HCT116 (cell line): ENCODE data around the gene TNN.

ENCODE experiments used
- ELF1 ChIP-seq: IDR thresholded peaks from 2 replicates; pipeline ENCODE4 v1.6.1; 2012; ENCODE audit warnings: low read depth, borderline replicate concordance
- FOSL1 ChIP-seq: IDR thresholded peaks from 2 replicates; pipeline ENCODE4 v1.6.1; 2012; ENCODE audit warnings: low read depth
- JUND ChIP-seq: IDR thresholded peaks from 2 replicates; pipeline ENCODE4 v1.6.1; 2012
- POLR2A ChIP-seq: IDR thresholded peaks from 2 replicates; pipeline ENCODE4 v1.7.0; 2011; ENCODE audit warnings: borderline replicate concordance; ENCODE audit not compliant: insufficient read depth, insufficient read length; ENCODE audit errors: extremely low read depth
- POLR2AphosphoS5 ChIP-seq: IDR thresholded peaks from 2 replicates; pipeline ENCODE4 v1.6.1; 2011; ENCODE audit warnings: mild to moderate bottlenecking, low read depth, low read length, moderate library complexity
- SIN3A ChIP-seq: IDR thresholded peaks from 2 replicates; pipeline ENCODE4 v1.6.1; 2012; ENCODE audit warnings: low read depth
- TCF7L2 ChIP-seq: IDR thresholded peaks from 2 replicates; pipeline ENCODE4 v1.7.0; 2011; ENCODE audit warnings: borderline replicate concordance, inconsistent platforms; ENCODE audit not compliant: insufficient read depth, insufficient read length; ENCODE audit errors: extremely low read depth
- YY1 ChIP-seq: IDR thresholded peaks from 2 replicates; pipeline ENCODE4 v1.6.1; 2011; ENCODE audit warnings: low read length, low read depth, moderate library complexity, mild to moderate bottlenecking; ENCODE audit not compliant: insufficient replicate concordance; ENCODE audit errors: extremely low read depth
- ZNF274 ChIP-seq: fragments of 200-500 bp; sonication (Bioruptor generic); IDR thresholded peaks from 2 replicates; pipeline ENCODE4 v1.6.1; 2014; ENCODE audit warnings: mild to moderate bottlenecking, low read depth, low read length, inconsistent platforms
- TF ChIP-seq, protein P1 (sequence below), 3 experiments: fragments of 200-600 bp in 1 of 3; sonication (generic) in 1 of 3; IDR thresholded peaks in 2 of 3; conservative IDR thresholded peaks in 1 of 3; 2 replicates each; pipeline ENCODE4 v1.5.1; 2012 to 2017; ENCODE audit warnings: low read depth in 2 of 3, low read length in 2 of 3, antibody characterized with exemption in 1 of 3, borderline replicate concordance in 1 of 3, control low read depth in 1 of 3, mild to moderate bottlenecking in 1 of 3, mixed read lengths in 1 of 3, mixed run types in 1 of 3, moderate library complexity in 1 of 3; ENCODE audit not compliant: insufficient read depth in 1 of 3
- TF ChIP-seq, protein P2 (sequence below): IDR thresholded peaks from 2 replicates; pipeline ENCODE4 v1.6.1; 2011; ENCODE audit warnings: mild to moderate bottlenecking, low read length, moderate library complexity; ENCODE audit not compliant: insufficient replicate concordance; ENCODE audit errors: extremely low read depth
- TF ChIP-seq, protein P3 (sequence below): IDR thresholded peaks from 2 replicates; pipeline ENCODE4 v1.6.1; 2012; ENCODE audit warnings: low read depth
- TF ChIP-seq, protein P4 (sequence below): IDR thresholded peaks from 2 replicates; pipeline ENCODE4 v1.6.1; 2012

DNA sequence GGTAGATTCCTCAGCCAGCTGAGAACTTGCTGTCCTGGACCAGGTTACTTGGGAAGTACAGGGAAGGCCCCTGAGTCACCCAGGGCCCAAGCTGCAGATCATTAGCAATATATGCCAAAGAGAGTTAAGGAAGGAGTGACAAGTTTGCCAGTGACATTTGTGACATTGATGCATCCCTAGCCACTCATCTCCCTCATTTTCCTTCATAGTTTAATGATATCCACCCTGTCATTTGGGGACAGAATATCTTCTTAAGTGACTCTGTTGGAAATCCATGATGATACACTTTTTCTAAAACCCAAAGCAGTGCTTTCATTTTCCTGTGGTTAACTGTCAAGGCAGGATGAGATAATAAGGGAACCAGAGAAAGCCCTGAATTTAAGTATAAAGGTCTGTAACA lies 3.2 kb downstream of the TNN start:
- no peak for TF ChIP-seq ZNF274
- TF ChIP-seq, protein P1, sequence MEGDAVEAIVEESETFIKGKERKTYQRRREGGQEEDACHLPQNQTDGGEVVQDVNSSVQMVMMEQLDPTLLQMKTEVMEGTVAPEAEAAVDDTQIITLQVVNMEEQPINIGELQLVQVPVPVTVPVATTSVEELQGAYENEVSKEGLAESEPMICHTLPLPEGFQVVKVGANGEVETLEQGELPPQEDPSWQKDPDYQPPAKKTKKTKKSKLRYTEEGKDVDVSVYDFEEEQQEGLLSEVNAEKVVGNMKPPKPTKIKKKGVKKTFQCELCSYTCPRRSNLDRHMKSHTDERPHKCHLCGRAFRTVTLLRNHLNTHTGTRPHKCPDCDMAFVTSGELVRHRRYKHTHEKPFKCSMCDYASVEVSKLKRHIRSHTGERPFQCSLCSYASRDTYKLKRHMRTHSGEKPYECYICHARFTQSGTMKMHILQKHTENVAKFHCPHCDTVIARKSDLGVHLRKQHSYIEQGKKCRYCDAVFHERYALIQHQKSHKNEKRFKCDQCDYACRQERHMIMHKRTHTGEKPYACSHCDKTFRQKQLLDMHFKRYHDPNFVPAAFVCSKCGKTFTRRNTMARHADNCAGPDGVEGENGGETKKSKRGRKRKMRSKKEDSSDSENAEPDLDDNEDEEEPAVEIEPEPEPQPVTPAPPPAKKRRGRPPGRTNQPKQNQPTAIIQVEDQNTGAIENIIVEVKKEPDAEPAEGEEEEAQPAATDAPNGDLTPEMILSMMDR (IDR thresholded peaks at IDR 0.05 in 2 of 3, conservative IDR thresholded peaks at IDR 0.05 in 1 of 3; ENCODE audit: borderline replicate concordance in 1 of 3, insufficient read depth in 1 of 3, low read depth in 2 of 3, low read length in 2 of 3), result no peak
- no peak for TF ChIP-seq SIN3A
- no peak for TF ChIP-seq YY1
- TF ChIP-seq FOSL1, result no peak
- TF ChIP-seq, protein P2, sequence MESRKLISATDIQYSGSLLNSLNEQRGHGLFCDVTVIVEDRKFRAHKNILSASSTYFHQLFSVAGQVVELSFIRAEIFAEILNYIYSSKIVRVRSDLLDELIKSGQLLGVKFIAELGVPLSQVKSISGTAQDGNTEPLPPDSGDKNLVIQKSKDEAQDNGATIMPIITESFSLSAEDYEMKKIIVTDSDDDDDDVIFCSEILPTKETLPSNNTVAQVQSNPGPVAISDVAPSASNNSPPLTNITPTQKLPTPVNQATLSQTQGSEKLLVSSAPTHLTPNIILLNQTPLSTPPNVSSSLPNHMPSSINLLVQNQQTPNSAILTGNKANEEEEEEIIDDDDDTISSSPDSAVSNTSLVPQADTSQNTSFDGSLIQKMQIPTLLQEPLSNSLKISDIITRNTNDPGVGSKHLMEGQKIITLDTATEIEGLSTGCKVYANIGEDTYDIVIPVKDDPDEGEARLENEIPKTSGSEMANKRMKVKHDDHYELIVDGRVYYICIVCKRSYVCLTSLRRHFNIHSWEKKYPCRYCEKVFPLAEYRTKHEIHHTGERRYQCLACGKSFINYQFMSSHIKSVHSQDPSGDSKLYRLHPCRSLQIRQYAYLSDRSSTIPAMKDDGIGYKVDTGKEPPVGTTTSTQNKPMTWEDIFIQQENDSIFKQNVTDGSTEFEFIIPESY, result no peak
- TF ChIP-seq ELF1, result no peak
- TF ChIP-seq JUND, result no peak
- no peak for TF ChIP-seq POLR2AphosphoS5
- TF ChIP-seq POLR2A, result no peak
- TF ChIP-seq TCF7L2, result no peak
- TF ChIP-seq, protein P3, sequence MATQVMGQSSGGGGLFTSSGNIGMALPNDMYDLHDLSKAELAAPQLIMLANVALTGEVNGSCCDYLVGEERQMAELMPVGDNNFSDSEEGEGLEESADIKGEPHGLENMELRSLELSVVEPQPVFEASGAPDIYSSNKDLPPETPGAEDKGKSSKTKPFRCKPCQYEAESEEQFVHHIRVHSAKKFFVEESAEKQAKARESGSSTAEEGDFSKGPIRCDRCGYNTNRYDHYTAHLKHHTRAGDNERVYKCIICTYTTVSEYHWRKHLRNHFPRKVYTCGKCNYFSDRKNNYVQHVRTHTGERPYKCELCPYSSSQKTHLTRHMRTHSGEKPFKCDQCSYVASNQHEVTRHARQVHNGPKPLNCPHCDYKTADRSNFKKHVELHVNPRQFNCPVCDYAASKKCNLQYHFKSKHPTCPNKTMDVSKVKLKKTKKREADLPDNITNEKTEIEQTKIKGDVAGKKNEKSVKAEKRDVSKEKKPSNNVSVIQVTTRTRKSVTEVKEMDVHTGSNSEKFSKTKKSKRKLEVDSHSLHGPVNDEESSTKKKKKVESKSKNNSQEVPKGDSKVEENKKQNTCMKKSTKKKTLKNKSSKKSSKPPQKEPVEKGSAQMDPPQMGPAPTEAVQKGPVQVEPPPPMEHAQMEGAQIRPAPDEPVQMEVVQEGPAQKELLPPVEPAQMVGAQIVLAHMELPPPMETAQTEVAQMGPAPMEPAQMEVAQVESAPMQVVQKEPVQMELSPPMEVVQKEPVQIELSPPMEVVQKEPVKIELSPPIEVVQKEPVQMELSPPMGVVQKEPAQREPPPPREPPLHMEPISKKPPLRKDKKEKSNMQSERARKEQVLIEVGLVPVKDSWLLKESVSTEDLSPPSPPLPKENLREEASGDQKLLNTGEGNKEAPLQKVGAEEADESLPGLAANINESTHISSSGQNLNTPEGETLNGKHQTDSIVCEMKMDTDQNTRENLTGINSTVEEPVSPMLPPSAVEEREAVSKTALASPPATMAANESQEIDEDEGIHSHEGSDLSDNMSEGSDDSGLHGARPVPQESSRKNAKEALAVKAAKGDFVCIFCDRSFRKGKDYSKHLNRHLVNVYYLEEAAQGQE, result no peak
- TF ChIP-seq, protein P4, sequence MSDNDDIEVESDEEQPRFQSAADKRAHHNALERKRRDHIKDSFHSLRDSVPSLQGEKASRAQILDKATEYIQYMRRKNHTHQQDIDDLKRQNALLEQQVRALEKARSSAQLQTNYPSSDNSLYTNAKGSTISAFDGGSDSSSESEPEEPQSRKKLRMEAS, result no peak
